Forelimb muscle (tissue), 1 donor: ENCODE results near the gene SPR. TPM values are rescaled to one million over a fixed set of nuclear protein-coding genes. Genes with fewer than 3 reads are reported as not detected.

Experiments used
- DNase-seq: peaks from one replicate; pipeline ENCODE4 v3.0.0-alpha.2; 2013; ENCODE audit warnings: low read depth
- polyA plus RNA-seq: library from polyadenylated mRNA; unstranded; fragments of 120-200 nt; gene quantifications from one replicate; pipeline ENCODE4 v1.2.1, GENCODE V29; 2013; ENCODE audit not compliant: insufficient read length

SPR gene
- 5.5 TPM for polyA plus RNA-seq

- DNase-seq = no peak
Measured at GRCh38 chr2:72887032-72887739, at the start of gene SPR. TSS of gene SPR (plus strand) at chr2:72887408. CDS start at chr2:72887433, 25 bp downstream.

GRCh38 chr2:72840066-72840465, 47.1 kb upstream of the SPR start:
- DNase-seq = no peak

- DNase-seq = no peak
Measured at GRCh38 chr2:72841462-72842125, 45.6 kb upstream of the SPR start.

- no peak for DNase-seq
Measured at GRCh38 chr2:72843301-72843700, 43.9 kb upstream of the SPR start.

GRCh38 chr2:72846171-72847095, 40.8 kb upstream of the SPR start:
- DNase-seq = no peak

GRCh38 chr2:72847534-72848315, 39.5 kb upstream of the SPR start:
- DNase-seq = no peak

GRCh38 chr2:72848436-72849137, 38.6 kb upstream of the SPR start:
- DNase-seq = no peak

GRCh38 chr2:72849138-72849462, 38.1 kb upstream of the SPR start:
- DNase-seq = no peak

GRCh38 chr2:72851333-72851732, 35.9 kb upstream of the SPR start:
- no peak for DNase-seq

GRCh38 chr2:72859831-72860262, 27.4 kb upstream of the SPR start:
- DNase-seq = peak; percentile 4

- peak; percentile 52 for DNase-seq
Measured at GRCh38 chr2:72862239-72862988, 24.8 kb upstream of the SPR start.

- no peak for DNase-seq
Measured at GRCh38 chr2:72863046-72863445, 24.2 kb upstream of the SPR start.

GRCh38 chr2:72864500-72864899, 22.7 kb upstream of the SPR start:
- no peak for DNase-seq

- DNase-seq = no peak
Measured at GRCh38 chr2:72871060-72871459, 16.1 kb upstream of the SPR start.

- DNase-seq = no peak
Measured at GRCh38 chr2:72871880-72872279, 15.3 kb upstream of the SPR start.

GRCh38 chr2:72883356-72883962, 3.7 kb upstream of the SPR start:
- no peak for DNase-seq

- DNase-seq = no peak
Measured at GRCh38 chr2:72886505-72887031, 640 bp upstream of the SPR start.

- DNase-seq = no peak
Measured at GRCh38 chr2:72887740-72888437, 681 bp downstream of the SPR start.
